HTR-8/SVneo (cell line): Measurements from ENCODE around the gene FAM151A.

Experiments
- DNase-seq: peaks from one replicate; pipeline ENCODE4 v3.0.0; 2011; ENCODE audit warnings: low spot score, mixed read lengths; ENCODE audit not compliant: insufficient read length
- FAIRE-seq: peaks from 2 replicates; lab custom pipeline; 2011; peaks lifted over from hg19 to GRCh38; lab: Jason Lieb, UNC

The FAM151A gene

DNA sequence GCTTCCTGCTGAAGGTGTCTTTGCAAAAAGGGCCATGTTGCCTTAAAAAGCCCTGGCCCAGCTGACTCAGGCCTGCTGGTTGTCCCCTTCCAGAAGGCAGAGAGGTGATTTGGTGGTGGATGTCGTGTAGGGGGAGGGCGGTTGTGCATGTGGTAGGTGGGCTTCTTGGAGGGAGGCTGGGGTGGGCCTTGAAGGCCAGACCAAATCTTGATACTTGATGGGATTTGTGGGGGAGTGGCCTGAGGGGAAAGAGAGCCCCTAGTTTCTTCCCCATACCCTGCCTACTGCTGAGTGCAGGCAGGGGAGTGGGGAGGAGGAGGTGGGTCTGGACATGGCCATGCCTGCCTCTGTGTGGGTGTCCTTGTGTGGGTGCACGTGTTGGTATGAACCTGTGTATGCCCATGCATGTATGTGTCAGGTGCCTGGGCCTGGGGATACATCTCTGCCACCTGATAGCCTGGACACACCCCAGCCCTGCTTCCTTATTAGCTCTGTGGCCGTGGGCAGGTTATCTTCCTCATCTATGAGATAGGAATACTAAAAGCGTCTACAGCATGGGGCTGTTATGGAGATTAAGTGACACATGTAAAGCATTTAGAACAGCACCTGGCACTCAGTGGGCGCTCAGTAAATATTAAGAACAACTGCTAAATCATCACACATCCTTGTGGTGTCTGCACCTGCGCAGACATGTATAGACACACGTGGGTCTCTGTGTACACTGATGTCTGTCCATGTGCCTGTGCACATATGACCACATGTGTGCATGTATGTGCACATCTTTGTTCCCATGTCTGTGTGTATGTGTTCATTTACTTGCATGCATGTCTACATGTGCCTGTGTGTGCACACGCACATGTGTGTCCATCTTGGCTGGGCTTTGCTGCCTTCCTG lies 17.0 kb downstream of the FAM151A start:
- DNase-seq (no peak), FAIRE-seq (no peak)

DNA sequence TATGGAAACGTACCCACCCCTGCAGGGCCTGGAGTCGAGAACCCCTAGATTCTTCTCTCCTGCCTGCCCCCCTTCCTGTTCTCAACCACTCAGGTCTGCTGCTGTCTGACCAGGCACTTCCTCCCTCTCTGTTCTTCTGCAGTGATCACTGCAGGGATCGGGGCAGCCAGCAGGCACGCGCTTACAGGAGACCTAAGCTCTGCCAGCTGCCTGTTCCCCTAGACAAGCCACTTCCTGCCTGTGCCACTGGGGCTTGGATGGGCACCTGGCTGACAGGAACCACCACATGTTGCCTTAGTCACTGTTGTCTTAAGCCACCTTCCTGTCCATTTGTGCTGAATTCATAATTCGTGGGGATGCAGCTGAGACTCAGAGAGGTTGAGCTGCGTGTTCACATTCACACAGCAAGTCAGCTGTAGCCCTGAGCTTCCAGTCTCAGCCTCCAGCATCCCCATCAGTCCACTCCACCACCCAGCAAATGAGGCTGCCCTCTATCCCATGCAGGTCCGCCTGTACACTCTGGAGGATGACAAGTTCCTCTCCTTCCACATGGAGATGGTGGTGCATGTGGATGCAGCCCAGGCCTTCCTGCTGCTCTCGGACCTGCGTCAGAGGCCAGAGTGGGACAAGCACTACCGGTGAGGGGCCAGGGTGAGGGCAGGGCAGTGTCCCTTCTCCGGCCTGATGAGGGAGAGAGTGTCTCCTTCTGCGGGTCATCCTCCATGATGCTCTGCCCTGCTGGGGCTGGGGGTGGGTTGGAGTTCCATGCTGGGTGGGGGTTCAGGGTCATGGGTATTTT lies 18.6 kb downstream of the FAM151A start:
- FAIRE-seq = no peak
- no peak for DNase-seq

DNA sequence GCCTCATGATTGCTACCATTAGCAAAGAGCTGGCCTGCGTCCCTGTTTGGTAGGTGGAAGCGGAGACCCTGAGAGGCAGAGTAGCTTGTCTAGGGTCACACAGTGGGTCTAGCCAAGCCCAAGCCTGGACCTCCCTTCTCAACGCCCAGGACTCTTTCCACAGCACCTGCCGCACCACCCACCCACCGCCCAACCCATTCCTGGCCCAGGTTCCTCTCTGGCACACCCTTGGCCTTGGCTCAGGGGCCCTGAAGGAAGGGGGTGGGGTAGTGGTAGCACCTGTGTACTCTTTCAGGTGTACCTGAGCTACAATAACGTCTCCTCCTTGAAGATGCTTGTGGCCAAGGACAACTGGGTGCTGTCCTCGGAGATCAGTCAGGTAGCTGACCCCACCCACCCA lies 19.3 kb downstream of the FAM151A start:
- FAIRE-seq (no peak), DNase-seq (no peak)

DNA sequence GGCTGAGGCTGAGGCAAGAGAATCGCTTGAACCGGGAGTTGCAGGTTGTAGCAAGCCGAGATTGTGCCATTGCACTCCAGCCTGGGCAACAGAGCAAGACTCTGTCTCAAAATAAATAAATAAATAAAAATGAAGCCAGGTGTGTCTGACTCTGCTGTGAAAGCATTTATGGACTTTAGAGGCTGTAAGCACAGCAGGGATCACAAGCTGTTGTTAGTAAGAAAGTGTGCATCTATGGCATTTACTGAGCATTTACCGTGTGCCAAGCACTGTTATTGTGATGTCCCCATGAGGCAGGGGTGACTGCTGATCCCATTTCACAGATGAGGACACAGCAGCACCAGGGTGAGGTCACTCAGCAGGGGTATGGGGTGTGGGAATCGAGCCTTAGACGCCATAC lies 20.1 kb downstream of the FAM151A start:
- FAIRE-seq (no peak), DNase-seq (no peak)

DNA sequence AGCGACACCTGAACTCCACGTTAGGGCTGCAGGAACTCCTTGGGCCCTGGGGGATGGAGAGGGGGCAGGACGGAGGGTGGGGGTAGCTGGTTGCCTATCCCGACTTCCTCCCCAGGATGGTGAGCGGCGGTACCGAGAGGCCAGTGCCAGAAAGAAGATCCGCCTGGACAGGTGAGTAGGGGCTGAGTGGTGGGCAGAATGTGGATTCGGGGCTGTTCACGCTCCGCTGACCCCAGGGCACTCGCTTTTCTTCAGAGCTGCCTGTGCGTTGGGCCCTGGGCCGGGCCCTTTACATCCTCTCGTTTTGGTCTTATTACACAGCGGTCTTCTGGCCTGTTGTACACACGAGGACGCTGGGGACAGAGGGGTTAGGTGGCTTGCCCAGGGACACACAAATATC lies 20.8 kb downstream of the FAM151A start:
- FAIRE-seq = no peak
- no peak for DNase-seq

DNA sequence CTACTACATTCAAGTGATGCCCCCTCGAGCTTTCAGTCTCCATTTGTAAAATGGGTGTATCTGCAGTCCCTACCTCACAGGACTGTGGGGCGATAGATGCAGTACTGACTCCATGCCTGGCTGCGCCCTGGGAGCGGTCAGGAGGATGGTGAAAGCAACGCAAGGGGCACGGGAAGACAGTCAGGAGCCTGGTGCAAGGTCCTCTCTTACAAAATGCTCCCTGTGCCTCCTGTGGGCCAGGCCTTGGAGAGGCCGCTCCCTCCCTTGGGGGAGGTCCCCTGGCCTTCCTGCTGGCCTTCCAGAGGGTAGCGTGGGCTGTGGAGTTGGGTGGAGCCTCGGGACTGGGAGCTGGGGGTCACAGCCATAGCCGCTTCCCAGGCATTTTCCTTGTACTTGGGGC lies 21.6 kb downstream of the FAM151A start:
- no peak for DNase-seq
- FAIRE-seq = no peak

DNA sequence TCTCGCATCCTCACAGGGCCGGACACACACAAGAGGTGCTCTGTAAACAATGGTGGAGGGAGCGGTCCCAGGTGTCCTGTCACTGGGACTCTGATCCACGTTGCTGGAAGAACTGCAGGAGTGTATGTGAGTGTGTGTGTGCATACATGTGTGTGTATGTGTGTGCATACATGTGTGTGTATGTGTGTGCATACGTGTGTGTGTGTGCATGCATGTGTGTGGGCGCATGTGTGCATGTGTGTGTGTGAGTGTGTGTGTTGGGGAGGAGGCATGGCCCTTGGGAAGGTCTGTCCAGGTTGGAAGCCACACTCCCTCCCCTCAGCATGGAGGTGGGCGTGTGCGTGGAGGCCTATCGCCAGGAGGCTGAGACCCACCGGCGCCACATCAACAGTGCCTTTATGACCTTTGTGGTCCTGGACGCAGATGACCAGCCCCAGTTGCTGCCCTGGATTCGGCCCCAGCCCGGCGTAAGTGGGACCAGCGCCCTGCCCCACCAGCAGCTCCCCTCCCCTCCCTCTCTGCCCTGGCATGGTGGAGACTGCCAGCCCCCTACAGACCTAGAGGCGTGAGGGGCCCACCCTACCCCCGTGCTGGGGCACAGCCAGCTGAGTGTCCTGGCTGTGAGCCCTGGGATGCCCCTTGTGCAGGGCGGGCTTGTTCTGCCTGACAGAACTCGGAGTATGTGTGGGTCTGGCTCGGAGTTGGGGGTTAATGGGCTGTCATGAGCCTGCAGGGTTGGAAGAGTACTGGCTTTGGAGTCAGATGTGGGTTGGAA lies 22.2 kb downstream of the FAM151A start:
- DNase-seq (no peak), FAIRE-seq (no peak)

DNA sequence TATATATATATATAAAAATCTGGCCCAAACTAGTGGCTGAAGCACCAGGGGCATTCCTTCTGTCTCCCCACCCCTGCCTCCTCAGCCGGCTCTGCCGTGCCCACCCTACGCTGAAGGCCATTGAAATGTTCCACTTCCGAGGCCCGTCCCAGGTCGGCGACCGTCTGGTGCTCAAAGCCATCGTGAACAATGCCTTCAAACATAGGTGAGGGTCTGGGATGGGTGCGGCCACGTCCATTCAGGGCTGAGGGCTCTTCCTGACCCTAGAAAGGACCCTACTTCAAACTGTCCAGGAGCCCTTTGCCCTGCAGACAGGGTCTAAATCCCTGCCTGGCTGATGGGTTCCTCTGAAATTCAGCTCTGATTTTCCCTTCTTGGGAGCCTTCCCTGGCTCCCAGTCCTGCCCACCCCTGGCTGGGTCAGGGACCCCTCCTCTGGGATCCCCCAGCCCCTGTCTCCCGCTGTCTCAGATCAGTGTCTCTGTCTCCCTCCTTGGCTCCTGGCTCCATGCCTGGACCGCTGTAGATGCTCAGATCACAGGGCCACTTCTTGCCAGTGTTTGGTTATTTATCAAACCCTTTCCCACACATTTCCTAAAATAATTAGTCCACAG lies 24.0 kb downstream of the FAM151A start:
- no peak for DNase-seq
- FAIRE-seq = no peak

DNA sequence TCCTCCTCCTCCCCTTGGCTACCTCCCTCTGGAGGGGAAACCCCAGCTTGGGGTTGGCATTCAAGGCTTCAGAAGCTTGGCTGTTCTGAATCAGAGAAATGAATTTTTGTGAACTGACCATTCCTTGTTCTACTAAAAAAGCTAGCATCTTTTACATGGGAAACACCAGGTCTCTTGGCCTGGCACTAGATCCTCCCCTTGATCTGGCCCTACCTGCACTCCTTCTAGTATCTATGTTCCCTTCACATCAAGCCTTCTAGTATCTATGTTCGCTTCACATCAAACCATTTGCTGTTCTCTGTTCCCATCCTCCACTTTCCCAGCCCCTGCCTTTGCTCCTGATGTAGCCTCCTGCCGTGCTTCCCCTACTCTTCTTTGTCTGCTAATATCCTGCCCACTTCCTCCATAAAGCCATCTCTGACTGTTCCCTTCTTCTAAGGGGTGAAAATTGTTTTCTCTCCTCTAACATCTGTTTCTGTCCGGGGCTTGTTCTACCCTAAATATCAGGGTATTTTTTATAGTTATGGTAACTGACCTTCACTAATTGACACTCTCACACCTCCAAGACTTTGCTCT lies 25.8 kb downstream of the FAM151A start:
- FAIRE-seq (no peak), DNase-seq (no peak)

DNA sequence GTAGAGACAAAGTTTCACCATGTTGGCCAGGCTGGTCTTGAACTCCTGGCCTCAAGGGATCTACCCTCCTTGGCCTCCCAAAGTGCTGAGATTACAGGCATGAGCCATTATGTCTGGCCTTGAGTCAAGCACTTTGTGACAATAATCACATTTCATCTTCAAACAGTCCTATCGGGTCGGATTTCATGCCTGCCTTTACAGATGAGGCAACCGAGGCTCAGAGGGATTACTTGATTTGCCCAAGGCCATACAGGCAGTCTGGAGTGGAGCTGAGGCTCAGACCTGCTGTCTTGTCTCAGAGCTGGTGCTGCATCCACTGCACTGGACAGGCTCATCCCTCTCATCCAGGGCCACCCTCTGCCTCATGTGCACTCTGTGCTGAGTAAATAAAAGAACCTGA lies 26.6 kb downstream of the FAM151A start:
- DNase-seq (no peak), FAIRE-seq (no peak)

DNA sequence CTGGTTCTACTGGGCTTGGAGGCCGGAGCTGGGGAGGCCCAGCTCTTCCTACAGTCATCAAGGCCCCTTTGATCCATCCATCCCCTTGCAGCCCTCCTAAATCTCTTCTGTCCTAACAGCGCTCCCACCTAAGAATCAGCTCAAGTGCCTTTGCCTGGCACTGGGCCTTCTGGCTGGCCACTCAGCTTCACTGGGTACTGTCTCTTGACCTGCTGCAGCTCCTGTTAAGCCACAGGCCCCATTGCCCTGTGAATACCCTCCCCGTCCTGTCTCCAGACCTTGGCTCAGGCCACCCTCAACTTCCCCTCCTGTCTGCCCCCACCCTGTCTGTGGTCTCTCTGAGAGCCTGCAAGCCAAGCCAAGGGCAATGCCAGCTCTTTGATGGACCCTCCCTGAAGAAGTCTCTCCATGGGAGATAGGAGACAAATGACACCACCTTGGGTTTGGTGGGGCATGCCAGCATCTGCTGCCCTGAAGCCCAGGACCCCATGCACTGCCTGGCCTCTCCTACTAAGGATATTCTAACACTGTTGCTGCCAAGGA lies 27.3 kb downstream of the FAM151A start:
- no peak for FAIRE-seq
- no peak for DNase-seq

DNA sequence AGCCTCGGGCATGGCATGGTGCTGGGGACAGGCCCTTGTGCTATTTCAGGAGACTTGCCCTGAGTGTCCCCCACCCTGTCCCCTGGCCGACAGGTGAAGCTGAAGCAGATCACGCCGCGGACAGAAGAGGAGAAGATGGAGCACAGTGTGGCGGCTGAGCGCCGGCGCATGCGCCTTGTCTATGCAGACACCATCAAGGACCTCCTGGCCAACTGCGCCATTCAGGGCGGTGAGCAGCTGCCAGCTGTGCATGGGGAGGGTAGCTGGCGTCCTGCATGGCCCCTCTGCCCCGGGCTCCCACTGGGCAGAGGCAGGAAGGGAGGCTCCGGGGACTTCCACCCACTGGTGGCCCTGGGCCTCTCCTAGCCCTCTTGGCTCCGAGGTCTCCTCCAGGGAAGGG lies 28.9 kb downstream of the FAM151A start:
- no peak for FAIRE-seq

DNA sequence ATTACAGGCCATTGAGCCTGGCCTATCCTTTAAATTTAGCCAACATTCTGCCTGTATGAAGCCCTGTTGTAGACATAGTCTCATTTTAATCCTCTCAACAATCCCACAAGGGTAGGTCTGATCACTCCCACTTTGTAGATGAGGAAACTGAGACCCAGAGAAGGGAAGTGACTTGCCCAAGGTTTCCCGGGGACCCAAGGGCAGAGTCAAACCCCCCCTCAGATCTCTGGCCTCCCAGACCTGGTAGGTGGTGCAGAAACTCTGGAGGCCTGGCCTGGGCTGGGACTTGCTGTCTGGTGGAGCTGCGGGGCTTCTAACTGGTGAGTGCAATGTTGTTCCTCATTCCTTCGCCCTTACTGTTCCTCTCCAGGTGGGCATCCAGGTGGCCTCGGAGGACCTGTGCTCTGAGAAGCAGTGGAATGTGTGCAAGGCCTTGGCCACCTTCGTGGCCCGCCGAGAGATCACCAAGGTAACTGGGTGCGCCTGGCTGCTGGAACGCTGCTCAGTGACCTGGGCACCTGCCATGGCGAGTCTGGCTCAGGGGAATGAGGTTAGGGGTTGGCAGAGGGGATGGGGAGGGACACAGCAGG lies 29.7 kb downstream of the FAM151A start:
- no peak for DNase-seq
- no peak for FAIRE-seq

More for the DNA sequence above, 28.9 kb downstream of the FAM151A start:
- no peak for DNase-seq

DNA sequence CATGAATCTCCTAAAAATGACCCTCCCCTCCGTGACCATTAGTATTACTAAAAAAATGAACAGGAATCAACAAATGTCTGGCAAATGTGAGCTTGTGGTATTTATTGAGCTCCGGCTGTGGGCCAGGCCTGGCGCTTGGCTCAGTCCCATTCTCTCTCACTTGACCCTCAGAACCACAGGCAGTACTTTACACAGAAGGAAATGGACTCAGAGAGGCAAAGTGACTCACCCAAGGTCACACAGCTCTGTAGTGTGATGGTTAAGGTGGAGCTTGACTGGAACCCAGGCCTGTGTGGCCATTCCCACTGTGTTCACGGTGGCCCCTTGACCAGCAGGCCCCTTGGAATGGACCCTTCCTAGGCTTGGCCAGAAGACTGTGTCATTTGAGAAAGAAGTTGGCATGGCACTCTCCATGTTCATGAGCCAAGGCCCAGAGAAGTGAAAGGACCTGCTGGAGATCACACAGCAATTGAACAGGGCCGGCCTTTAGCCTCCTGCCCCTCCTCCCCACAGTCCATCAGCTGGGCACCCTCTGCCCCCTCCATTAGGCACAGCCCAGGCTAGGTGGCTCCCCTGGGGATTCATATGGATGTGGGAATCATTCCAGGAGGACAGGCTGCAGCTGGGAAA lies 32.1 kb downstream of the FAM151A start:
- FAIRE-seq (no peak), DNase-seq (no peak)

DNA sequence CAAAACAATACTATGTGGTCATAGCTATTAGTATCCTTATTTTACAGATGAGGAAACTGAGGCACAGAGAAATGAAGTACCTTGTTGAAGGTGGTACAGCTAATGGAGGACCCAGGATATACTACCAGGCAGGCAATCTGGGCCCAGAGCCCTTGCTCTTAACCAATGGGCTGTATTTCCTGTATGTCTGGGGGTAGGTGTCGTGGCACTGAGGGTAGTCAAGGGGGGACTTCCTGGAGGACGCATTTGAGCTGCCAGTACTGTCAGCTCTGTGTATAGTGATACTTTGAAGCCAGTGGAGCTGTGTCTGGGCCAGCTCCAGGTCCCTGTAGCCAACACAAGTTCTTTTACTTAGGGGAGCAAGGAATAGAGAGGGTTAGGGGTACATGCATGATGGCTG lies 34.9 kb downstream of the FAM151A start:
- no peak for FAIRE-seq

DNA sequence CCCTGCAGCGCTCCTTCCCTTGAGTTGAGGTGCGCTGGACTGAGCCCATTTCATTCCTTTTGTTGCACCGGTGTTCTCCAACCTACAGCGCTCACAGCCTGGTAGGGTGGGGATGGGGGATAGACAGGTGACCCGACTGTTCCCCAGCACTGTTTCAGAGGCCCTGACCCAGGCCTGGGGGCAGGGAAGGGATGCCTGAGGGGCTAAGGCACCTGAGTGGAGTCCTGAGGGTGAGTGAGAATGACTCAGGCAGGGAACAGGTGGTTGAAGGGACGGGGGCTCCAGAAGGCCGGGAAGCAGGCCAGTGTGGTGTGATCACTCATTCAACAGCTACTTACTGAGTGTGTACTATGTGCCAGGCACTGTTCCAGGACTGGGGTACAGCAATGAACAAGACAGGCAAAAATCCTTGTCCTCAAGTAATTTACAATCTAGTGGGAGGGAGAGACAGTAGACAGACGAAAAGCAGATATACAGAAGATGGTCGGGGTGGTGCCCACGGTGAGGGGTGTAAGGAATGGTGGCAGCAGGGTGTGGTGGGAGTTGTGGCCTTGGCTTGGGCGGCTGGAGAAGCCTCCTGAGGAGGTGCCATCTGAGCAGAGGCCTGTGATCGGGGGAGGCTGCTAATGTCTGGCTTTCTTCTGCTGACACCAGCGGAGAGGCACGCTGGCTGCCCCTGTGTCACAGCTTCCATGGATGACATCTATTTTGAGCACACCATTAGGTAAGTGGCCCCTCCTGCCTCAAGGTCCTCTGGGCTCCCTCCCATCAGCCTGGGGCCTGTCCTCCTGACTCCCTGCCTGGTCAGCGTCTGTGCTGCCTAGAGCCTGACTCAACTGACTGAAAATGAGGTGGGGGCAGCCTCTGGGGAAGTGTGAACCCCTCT lies 37.9 kb downstream of the FAM151A start:
- peak; percentile 23 for FAIRE-seq
- no peak for DNase-seq

More for the DNA sequence above, 34.9 kb downstream of the FAM151A start:
- DNase-seq = no peak

DNA sequence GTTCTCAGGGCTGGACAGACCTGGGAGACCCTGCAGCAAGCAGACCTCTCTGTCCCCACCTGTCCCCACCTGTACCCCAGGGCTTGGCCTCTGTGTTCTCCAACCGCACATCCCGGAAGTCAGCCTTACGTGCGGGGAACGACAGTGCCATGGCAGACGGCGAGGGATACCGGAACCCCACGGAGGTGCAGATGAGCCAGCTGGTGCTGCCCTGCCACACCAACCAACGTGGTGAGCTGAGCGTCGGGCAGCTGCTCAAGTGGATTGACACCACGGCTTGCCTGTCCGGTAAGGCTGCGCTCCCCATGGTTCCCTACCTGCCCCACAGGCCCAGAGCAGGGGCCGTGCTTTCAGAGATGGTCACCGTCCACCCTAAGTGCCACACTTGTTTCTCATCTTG lies 38.8 kb downstream of the FAM151A start:
- no peak for DNase-seq
- FAIRE-seq = no peak

DNA sequence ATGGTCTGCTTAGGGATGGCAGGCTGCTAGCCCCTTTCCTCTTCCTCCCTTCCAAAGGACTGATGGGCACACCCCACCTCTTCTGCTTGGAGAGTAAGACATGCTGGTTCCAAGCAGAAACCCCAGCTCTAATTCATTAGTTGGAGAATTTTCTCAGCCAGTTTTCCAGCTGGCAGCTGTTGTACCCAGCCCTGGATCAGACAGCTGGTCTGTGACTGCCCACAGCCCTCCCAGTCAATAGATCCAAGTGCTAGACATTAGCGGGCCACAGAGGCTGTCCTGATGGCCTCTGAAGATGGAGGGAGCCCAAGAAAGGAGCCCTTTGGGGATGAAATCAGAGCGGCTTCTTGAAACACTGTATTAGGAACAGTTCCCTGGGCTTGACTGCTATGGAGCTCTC lies 39.5 kb downstream of the FAM151A start:
- FAIRE-seq (no peak), DNase-seq (no peak)
